ENCODE data around the gene RAB23. TPM values are rescaled to one million over a fixed set of nuclear protein-coding genes. Genes with fewer than 3 reads are reported as not detected.

Gene RAB23
- total RNA-seq, 1 experiment from 2014 or later, result 18.1 TPM

DNA sequence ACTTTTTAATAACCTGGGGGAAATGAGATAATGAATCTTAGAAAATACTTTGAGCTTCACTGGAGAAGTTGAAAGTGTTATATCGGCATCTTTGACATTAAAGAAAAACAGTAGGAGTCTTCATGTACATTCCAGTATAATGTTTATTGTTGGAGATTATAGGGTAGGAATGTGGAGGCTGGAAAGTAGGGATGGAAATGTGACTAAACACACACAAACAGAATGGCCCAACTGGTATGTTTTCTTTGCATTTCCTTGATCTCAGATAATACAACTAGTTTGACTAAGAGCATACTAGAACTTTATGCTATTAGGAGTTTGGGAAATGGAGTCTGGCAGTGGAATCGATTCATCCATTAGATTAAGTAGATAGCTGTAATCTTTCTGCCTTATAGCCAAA, 60.1 kb downstream of the RAB23 start:
- Histone ChIP-seq H2BK20ac (ENCODE audit: low read depth, low read length, poor library complexity, severe bottlenecking) (no peak overlapping the region), H3K4me1 (ENCODE audit: insufficient read depth, low read length) (no peaks in the 10 kb centered on the region), H4K20me1 (ENCODE audit: control insufficient read depth, insufficient read depth, insufficient read length) (no peaks in the 10 kb centered on the region), H2BK12ac (ENCODE audit: insufficient read length, low read depth, low read length) (no peak overlapping the region), H3K18ac (ENCODE audit: insufficient read length, low read depth, low read length) (no peak overlapping the region), H4K8ac (replicated peaks; ENCODE audit: insufficient read length, low read depth, low read length) (no peak overlapping the region), H3K14ac (ENCODE audit: insufficient read depth, low read length) (no peak overlapping the region), H2BK5ac (ENCODE audit: insufficient read length, low read length) (no peak overlapping the region), H3K79me1 (ENCODE audit: insufficient read depth, low read depth, low read length, poor library complexity, severe bottlenecking) (no peaks in the 10 kb centered on the region), H3K56ac (ENCODE audit: insufficient read length, low read depth, low read length) (no peak overlapping the region), H2AFZ (ENCODE audit: low read length) (no peak overlapping the region), H3K4me2 (ENCODE audit: insufficient read depth, insufficient read length, low read length) (no peak overlapping the region), H3T11ph (ENCODE audit: low read length) (no peak overlapping the region), H2AK5ac (ENCODE audit: insufficient read length, low read length) (no peak overlapping the region), H3K9ac (ENCODE audit: extremely low read depth, insufficient read length, low read length) (no peak overlapping the region), H4K91ac (ENCODE audit: insufficient read length, low read depth, low read length) (no peak overlapping the region), H3K27me3 (ENCODE audit: insufficient read depth, low read length) (no peaks in the 10 kb centered on the region), H3K4ac (ENCODE audit: low read depth, low read length) (no peak overlapping the region), H3K9me3 (ENCODE audit: control insufficient read depth, low read depth, low read length) (no peaks in the 10 kb centered on the region), H3K23me2 (ENCODE audit: insufficient read length, low read depth, low read length, poor library complexity, severe bottlenecking) (no peaks in the 10 kb centered on the region), H2BK15ac (ENCODE audit: low read depth, low read length) (no peak overlapping the region), H3K79me2 (ENCODE audit: insufficient read depth, low read length) (no peaks in the 10 kb centered on the region), H3K23ac (ENCODE audit: insufficient read length, low read depth, low read length) (no peak overlapping the region), H3K27ac (ENCODE audit: insufficient read length, low read depth, low read length) (no peak overlapping the region), H2BK120ac (ENCODE audit: low read depth, low read length, poor library complexity, severe bottlenecking) (no peak overlapping the region), H4K5ac (ENCODE audit: insufficient read length, low read depth, low read length) (no peak overlapping the region)
- no peaks in the 10 kb centered on the region for H3K27me3 Mint-ChIP-seq (ENCODE audit: low read depth)
- TF ChIP-seq CTCF (conservative IDR thresholded peaks at IDR 0.05), result no peak
- H3K4me1 Mint-ChIP-seq, result no peaks in the 10 kb centered on the region
- H3K4me3 Mint-ChIP-seq, result no peak overlapping the region
- no peak overlapping the region for H3K27ac Mint-ChIP-seq
- no peak for DNase-seq
- no CpG with 5 or more reads among the region's 2 CpGs for WGBS (ENCODE audit: extremely low coverage, insufficient read length, low lambda C conversion rate)
- peaks cover 27 to 36% (median 36%) of the 10 kb centered on the region in 3 experiments for H3K36me3 Mint-ChIP-seq (ENCODE audit: insufficient read depth in 1 of 3, low read depth in 3 of 3)
- peaks cover 5 to 15% of the 10 kb centered on the region in 2 experiments; a peak in 4 of 5 replicates for H3K9me3 Mint-ChIP-seq
